ENCODE measurements around the gene CLDN25.

- no peak for TF ChIP-seq CTCF (conservative IDR thresholded peaks at IDR 0.05; ENCODE audit: low read depth in 2 of 2)
- TF ChIP-seq POLR2AphosphoS5 (IDR thresholded peaks at IDR 0.05; ENCODE audit: low read depth): no peak
- TF ChIP-seq NANOG (IDR thresholded peaks at IDR 0.05; ENCODE audit: borderline replicate concordance): no peak
- no peak for TF ChIP-seq REST (IDR thresholded peaks at IDR 0.05; ENCODE audit: unreplicated experiment)
- TF ChIP-seq EZH2 (IDR thresholded peaks at IDR 0.05; ENCODE audit: low read depth, unreplicated experiment): no peak
- TF ChIP-seq CREB1 (CRISPR knock-in tag; IDR thresholded peaks at IDR 0.05; ENCODE audit: low read depth): no peak
- no peak for TF ChIP-seq EZH2phosphoT487 (IDR thresholded peaks at IDR 0.05; ENCODE audit: unreplicated experiment)
- TF ChIP-seq JUNB (IDR thresholded peaks at IDR 0.05; ENCODE audit: unreplicated experiment): no peak
These were observed at the start of gene CLDN25 for GRCh38 chr11:113779496-113779895.

Data from GM23338 (cell line).